Immature natural killer cell (primary cell): ENCODE results near the gene ADGRG1. TPM values are rescaled to one million over a fixed set of nuclear protein-coding genes. Genes with fewer than 3 reads are reported as not detected.
A peak's percentile ranks its signal among the peaks of the same experiment; 100 is the strongest.

ENCODE experiments used
- DNase-seq, 3 donors: peaks; one replicate each; pipeline ENCODE4 v3.0.0; 2022; ENCODE audit warnings: mixed read lengths in 1 of 3
- H3K27ac Mint-ChIP-seq, 6 donors: one replicate each; pipeline ENCODE4 v1.8.0; 2020; ENCODE audit warnings: mixed read lengths in 6 of 6, mild to moderate bottlenecking in 5 of 6, inconsistent platforms in 4 of 6, moderate library complexity in 3 of 6
- H3K27me3 Mint-ChIP-seq, 3 donors: one replicate each; pipeline ENCODE4 v1.8.0; 2020 to 2021; ENCODE audit warnings: low read depth in 3 of 3, mild to moderate bottlenecking in 3 of 3, mixed read lengths in 3 of 3, moderate library complexity in 3 of 3, inconsistent platforms in 1 of 3
- H3K36me3 Mint-ChIP-seq, 3 donors: one replicate each; pipeline ENCODE4 v1.8.0; 2020; ENCODE audit warnings: mixed read lengths in 3 of 3, inconsistent platforms in 2 of 3, mild to moderate bottlenecking in 2 of 3
- H3K4me1 Mint-ChIP-seq, 2 donors: one replicate each; pipeline ENCODE4 v1.8.0; 2020; ENCODE audit warnings: inconsistent platforms in 2 of 2, mild to moderate bottlenecking in 2 of 2, mixed read lengths in 2 of 2, moderate library complexity in 1 of 2
- H3K4me3 Mint-ChIP-seq, 5 donors: one replicate each; pipeline ENCODE4 v1.8.0; 2020; ENCODE audit warnings: mild to moderate bottlenecking in 5 of 5, mixed read lengths in 5 of 5, inconsistent platforms in 3 of 5, moderate library complexity in 3 of 5
- H3K9me3 Mint-ChIP-seq, 6 donors: one replicate each; pipeline ENCODE4 v1.8.0; 2020; ENCODE audit warnings: mild to moderate bottlenecking in 6 of 6, mixed read lengths in 6 of 6, inconsistent platforms in 4 of 6, moderate library complexity in 3 of 6
- polyA plus RNA-seq, 3 donors: library from polyadenylated mRNA; unstranded; fragments of 300-500 nt; fragmentation: Illumina TruSeq; gene quantifications; one replicate each; pipeline ENCODE4 v1.2.3, GENCODE V29; 2021

Gene ADGRG1
- polyA plus RNA-seq, 3 donors from 2014 or later, result 218 to 784 (median 395) TPM

DNA sequence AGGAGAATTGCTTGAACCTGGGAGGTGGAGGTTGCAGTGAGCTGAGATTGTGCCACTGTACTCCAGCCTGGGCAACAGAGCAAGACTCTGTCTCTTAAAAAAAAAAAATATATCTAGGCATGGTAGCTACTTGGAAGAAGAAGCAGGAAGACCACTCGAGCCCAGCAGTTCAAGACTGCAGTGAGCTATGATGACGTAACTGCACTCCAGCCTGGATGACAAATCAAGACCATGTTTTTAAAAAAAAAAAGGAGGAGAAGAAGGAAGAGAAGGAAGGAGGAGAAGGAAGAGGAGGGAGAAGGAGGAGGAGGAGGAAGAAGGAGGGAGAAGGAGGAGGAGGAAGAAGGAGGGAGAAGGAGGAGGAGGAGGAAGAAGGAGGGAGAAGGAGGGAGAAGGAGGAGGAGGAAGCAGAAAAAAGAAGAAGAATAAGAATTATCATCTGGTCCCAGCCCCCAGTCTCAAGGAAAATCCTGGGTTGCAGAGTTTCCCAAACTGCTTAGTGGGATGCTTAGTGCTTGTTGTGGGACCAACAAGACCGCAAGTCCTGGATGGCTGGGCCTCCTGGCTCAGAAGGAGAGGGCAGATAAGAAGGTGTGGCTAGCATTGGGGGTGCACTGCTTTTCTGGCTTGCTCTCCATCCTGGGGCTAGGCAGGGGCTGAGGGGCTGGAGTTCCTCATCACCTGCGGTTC is 62.5 kb downstream of the ADGRG1 start:
- peak overlapping the region in 2 of 6 donors; percentile 40 to 83 for H3K27ac Mint-ChIP-seq
- no peaks in the 10 kb centered on the region for H3K9me3 Mint-ChIP-seq
- DNase-seq, result no peak
- H3K27me3 Mint-ChIP-seq, result peaks cover 0 to 9% (median 2%) of the 10 kb centered on the region in 3 donors
- H3K4me1 Mint-ChIP-seq, result peaks cover 19 to 21% of the 10 kb centered on the region in 2 donors
- no peaks in the 10 kb centered on the region for H3K36me3 Mint-ChIP-seq
- H3K4me3 Mint-ChIP-seq, result peak overlapping the region in 1 of 5 donors; percentile 35

DNA sequence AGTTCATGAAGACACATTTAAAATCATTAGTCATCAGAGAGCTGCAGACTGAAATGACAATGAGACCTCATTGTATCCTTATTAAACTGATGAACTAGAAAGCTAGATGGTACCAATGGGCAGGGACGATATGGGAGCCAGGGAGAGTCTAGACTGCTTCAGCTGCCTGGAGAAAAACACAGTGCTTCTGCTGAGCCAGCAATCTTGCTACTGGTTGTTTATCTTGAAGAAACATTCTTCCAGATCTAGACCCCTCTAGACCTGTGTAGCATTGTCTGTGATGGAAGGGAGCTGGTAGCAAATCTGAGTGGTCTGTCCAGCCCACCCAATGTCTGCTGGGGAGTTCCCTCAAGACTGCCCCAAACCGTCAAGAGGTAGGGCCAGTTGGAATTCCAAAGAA is 64.2 kb downstream of the ADGRG1 start:
- Mint-ChIP-seq H3K27ac (no peak overlapping the region), H3K4me3 (no peak overlapping the region), H3K36me3 (no peaks in the 10 kb centered on the region), H3K4me1 (peaks cover 19 to 21% of the 10 kb centered on the region in 2 donors), H3K27me3 (peaks cover 0 to 9% (median 2%) of the 10 kb centered on the region in 3 donors), H3K9me3 (no peaks in the 10 kb centered on the region)
- no peak for DNase-seq

DNA sequence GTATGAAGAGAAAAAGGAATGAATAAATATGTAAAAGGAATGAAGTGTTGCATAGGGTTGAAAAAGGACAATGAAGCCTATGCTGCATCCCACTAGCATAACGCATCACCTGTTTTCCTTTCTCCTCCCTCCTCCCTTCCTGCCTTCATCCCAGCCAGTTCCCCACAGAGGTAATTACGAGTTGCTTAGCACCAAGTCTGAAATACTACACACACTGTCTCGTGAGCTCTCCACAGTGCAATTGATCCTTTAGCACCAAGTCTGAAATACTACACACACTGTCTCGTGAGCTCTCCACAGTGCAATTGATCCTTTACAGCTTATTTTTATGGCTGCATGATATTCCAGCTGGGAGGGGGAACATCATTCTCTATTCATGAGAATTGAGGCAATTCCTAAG is 65.1 kb downstream of the ADGRG1 start:
- Mint-ChIP-seq H3K9me3 (no peaks in the 10 kb centered on the region), H3K27me3 (peaks cover 0 to 9% (median 2%) of the 10 kb centered on the region in 3 donors), H3K36me3 (no peaks in the 10 kb centered on the region), H3K27ac (no peak overlapping the region), H3K4me1 (peaks cover 19 to 21% of the 10 kb centered on the region in 2 donors), H3K4me3 (no peak overlapping the region)
- DNase-seq, result no peak

DNA sequence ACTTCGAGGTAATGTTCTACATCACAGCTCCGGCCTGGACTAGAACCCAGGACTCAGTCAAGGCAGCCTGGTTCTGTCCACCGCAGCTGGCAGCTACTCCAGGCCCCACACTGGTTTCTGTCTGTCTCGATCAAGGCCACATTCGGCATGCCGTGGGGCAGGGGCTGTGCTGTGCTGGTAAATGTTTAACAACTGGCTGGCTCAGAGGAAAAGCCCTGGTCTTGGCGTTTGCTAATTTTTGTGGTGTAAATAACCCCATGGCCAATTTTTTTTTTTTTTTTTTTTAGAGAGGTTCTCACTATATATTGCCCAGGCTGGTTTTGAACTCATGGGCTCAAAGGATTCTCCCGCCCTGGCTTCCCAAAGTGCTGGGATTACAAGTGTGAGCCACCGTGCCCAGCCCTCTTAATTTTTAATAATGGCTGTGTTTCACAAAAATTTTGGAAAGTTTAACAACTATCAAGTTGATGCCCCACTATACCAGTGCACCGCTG is 65.8 kb downstream of the ADGRG1 start:
- no peak for DNase-seq
- H3K9me3 Mint-ChIP-seq, result no peaks in the 10 kb centered on the region

DNA sequence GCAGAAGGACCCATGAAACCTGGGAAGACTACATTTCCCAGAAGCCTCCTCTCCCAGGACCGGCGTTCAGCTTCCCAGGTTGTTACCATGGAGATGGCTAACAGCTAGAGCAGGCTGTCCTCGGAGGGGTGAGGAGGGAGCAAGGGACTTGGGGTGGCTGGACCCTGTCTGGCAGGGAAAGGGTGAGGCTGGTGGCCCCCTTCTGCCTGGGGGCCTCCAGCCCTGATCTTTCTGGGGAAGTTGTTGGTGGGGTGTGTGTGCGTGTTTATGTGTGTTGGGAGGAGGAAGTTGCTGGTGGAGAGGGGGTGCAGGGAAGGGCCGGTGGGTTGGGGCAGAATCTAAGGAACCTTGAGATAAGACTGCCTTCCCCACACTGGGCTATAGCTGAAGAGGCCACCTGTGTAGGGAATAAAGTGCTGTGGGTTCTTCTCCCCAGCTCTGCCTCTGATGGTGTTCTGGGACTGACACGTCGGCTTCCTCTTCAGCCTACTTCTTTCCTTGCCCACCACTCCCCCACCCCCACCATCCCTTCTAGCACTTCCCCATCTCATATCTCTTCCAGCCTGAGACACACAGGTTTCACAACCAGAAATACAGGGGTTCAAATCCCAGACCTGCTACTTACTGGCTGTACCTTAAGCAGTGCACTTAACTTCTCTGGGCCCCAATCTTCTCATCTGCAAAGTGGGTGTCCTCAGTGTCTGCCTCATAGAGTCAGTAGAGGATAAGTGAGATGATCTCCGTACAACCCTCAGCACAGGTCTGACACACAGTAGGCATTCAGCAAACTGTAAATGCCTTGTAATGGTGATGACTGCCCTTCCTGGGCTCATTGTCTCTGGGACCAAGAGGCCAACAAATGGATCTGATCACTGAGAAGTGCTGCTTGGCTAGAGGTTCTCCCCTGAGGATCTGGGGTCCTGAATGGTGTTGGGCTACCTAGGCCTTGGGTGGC is 66.6 kb downstream of the ADGRG1 start, which contains the start of gene DRC7:
Gene DRC7, plus strand, starts transcription at position 82 of the 955 bp plus-strand sequence. CDS start 3,144 bp downstream, outside the sequence.
- DNase-seq, result no peak
- H3K4me1 Mint-ChIP-seq, result peaks cover 9 to 11% of the 10 kb centered on the region in 2 donors
- H3K36me3 Mint-ChIP-seq, result no peaks in the 10 kb centered on the region
- no peaks in the 10 kb centered on the region for H3K9me3 Mint-ChIP-seq
- peaks cover 0 to 3% (median 2%) of the 10 kb centered on the region in 3 donors for H3K27me3 Mint-ChIP-seq
- no peak within 1 kb of the TSS for H3K4me3 Mint-ChIP-seq
- peak within 1 kb of the TSS in 3 of 6 donors; percentile 16 to 58 (median 49) for H3K27ac Mint-ChIP-seq

More for the DNA sequence above, 65.8 kb downstream of the ADGRG1 start:
- Mint-ChIP-seq H3K4me3 (no peak overlapping the region), H3K36me3 (no peaks in the 10 kb centered on the region), H3K27me3 (peaks cover 0 to 7% (median 2%) of the 10 kb centered on the region in 3 donors), H3K27ac (no peak overlapping the region), H3K4me1 (peaks cover 16 to 18% of the 10 kb centered on the region in 2 donors)

DNA sequence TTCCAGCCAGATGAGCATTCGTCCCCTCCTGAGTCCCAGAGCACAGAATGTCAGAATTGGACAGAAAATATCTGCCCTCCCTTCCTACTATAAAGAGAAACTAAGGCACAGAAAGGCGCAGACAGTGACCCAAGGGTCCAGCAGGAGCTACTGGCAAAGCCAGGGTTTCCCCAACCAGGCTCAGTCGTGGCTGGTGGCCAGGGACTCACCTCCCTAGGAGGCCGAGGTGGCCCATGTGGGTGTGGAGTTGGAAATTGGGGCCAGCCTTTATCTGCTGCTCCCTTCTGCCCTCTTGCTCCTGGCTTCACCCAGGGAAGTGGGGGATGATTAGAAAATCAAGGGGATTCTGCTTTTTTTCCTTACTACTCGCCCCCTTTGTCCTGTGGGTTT is 67.2 kb downstream of the ADGRG1 start:
- Mint-ChIP-seq H3K4me3 (no peak overlapping the region), H3K9me3 (no peaks in the 10 kb centered on the region), H3K36me3 (no peaks in the 10 kb centered on the region), H3K4me1 (peaks cover 2 to 5% of the 10 kb centered on the region in 2 donors), H3K27ac (peak overlapping the region in 1 of 6 donors; percentile 16), H3K27me3 (peaks cover 0 to 3% (median 2%) of the 10 kb centered on the region in 3 donors)
- no peak for DNase-seq

DNA sequence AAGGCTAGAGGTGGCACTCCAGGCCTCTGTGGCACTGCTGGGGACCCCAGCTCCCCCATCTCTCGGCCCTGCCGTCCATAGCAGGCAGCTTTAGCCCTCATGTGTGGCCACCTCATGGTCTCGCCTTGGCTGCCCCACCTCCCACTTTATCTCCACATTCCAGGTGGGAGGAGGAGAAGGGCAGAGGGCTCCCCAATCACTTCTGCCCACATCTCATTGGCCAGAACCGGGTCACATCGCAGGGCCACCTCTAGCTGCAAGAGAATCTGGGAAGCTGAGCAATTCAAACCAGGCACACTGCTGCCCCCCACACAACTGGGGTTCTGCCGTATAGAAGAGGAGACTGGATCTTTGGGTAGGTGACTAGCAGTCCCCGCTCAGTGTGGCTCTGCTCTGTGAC is 67.8 kb downstream of the ADGRG1 start:
- Mint-ChIP-seq H3K27ac (no peak overlapping the region), H3K4me3 (no peak overlapping the region), H3K27me3 (peaks cover 0 to 3% (median 2%) of the 10 kb centered on the region in 3 donors), H3K36me3 (no peaks in the 10 kb centered on the region), H3K9me3 (no peaks in the 10 kb centered on the region), H3K4me1 (peaks cover 0 to 3% of the 10 kb centered on the region in 2 donors)
- DNase-seq, result no peak

DNA sequence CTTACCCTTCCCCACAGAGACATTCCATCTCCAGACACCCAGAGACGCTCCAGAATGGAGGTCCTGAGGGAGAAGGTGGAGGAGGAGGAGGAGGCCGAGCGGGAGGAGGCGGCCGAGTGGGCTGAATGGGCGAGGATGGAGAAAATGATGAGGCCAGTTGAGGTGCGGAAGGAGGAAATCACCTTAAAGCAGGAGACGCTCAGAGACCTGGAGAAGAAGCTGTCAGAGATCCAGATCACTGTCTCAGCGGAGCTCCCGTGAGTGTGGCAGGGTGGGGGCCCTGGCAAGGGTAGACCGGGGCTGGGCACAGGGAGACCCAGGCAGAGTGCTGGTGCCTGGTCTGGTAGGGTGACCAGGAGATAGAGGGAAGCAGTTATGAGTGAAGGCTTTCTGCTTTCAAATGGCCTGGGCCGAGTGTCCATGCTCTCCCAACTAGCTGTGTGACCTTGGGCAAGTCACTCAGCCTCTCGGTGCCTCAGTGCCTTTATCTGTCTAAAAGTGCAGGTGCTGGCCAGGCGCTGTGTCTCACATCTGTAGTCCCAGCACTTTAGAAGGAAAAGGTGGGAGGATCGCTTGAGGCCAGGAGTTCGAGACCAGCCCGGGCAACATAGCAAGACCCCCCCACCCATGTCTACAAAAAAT is 69.6 kb downstream of the ADGRG1 start:
- H3K36me3 Mint-ChIP-seq, result no peaks in the 10 kb centered on the region
- H3K27ac Mint-ChIP-seq, result no peak overlapping the region
- peaks cover 0 to 2% of the 10 kb centered on the region in 2 donors for H3K4me1 Mint-ChIP-seq
- no peaks in the 10 kb centered on the region for H3K9me3 Mint-ChIP-seq
- DNase-seq, result no peak
- peaks cover 0 to 2% (median 0%) of the 10 kb centered on the region in 3 donors for H3K27me3 Mint-ChIP-seq
- no peak overlapping the region for H3K4me3 Mint-ChIP-seq

DNA sequence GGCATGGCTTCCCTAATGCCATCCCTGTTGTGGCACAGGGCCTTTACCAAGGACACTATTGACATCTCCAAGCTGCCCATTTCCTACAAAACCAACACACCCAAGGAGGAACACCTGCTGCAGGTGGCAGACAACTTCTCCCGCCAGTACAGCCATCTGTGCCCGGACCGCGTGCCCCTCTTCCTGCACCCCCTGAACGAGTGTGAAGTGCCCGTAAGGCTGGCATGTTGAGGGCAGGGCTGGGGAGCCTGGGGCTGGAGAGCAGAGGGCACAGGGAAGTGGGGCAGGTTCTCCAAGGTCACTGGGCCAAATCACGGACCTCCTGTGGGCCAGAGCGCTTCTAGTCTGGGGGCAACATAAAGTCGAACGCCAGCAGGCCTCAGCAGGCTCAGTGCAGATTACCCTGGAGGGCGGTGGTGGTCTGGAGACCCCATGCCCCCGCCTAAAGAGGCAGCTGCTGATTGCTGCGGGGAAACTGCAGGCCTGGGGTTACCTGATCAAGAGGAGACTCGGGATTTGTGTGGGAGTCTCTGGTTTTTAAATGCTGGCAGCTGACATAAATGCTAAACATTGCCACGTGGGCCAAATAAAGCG is 70.5 kb downstream of the ADGRG1 start:
- no peaks in the 10 kb centered on the region for H3K9me3 Mint-ChIP-seq
- H3K4me1 Mint-ChIP-seq, result peaks cover 0 to 2% of the 10 kb centered on the region in 2 donors
- H3K27me3 Mint-ChIP-seq, result peaks cover 0 to 2% (median 0%) of the 10 kb centered on the region in 3 donors
- H3K36me3 Mint-ChIP-seq, result no peaks in the 10 kb centered on the region
- DNase-seq, result no peak
- no peak overlapping the region for H3K4me3 Mint-ChIP-seq
- H3K27ac Mint-ChIP-seq, result peak overlapping the region in 1 of 6 donors; percentile 30

DNA sequence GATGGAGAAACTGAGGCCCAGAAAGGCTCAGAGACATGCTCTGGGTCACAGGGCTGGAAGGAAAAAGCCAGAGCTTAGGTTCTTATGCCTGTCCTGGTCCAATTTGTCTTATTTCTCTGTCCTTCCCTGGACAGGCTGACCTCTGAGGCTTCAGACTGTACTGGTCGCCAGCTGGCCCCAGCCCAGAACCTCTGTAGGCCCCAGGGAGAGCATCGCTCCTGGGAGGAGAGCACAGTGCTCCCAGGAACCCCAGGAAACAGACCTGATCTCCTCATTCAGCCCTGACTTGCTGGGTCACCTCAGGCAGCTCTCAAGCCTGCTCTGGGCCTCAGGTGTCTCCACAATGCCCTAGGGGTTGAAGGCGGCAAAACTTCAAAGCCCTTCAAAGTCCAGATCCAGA is 71.1 kb downstream of the ADGRG1 start:
- Mint-ChIP-seq H3K36me3 (no peaks in the 10 kb centered on the region), H3K9me3 (no peaks in the 10 kb centered on the region)

DNA sequence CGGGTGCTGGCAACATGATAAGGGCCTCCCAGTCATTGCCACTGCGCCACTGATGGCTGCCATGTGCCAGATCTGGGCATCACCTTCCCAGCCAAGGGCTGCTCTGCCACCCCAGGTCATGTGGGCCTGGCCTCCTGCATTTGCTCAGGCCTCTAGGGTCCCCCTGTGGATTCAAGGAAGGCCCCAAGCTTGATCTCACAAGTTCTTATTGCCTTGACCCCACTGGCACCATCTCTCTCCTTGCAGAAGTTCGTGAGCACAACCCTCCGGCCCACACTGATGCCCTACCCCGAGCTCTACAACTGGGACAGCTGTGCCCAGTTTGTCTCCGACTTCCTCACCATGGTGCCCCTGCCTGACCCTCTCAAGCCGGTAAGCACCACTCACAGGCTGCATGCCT is 71.5 kb downstream of the ADGRG1 start:
- no peak overlapping the region for H3K27ac Mint-ChIP-seq
- DNase-seq, result no peak
- H3K27me3 Mint-ChIP-seq, result peaks cover 0 to 2% (median 0%) of the 10 kb centered on the region in 3 donors
- no peaks in the 10 kb centered on the region for H3K36me3 Mint-ChIP-seq
- H3K4me1 Mint-ChIP-seq, result no peaks in the 10 kb centered on the region
- no peaks in the 10 kb centered on the region for H3K9me3 Mint-ChIP-seq
- H3K4me3 Mint-ChIP-seq, result no peak overlapping the region

More for the DNA sequence above, 71.1 kb downstream of the ADGRG1 start:
- no peak for DNase-seq
- no peak overlapping the region for H3K4me3 Mint-ChIP-seq
- peaks cover 0 to 2% (median 0%) of the 10 kb centered on the region in 3 donors for H3K27me3 Mint-ChIP-seq
- H3K27ac Mint-ChIP-seq, result no peak overlapping the region
- H3K4me1 Mint-ChIP-seq, result peaks cover 0 to 2% of the 10 kb centered on the region in 2 donors

DNA sequence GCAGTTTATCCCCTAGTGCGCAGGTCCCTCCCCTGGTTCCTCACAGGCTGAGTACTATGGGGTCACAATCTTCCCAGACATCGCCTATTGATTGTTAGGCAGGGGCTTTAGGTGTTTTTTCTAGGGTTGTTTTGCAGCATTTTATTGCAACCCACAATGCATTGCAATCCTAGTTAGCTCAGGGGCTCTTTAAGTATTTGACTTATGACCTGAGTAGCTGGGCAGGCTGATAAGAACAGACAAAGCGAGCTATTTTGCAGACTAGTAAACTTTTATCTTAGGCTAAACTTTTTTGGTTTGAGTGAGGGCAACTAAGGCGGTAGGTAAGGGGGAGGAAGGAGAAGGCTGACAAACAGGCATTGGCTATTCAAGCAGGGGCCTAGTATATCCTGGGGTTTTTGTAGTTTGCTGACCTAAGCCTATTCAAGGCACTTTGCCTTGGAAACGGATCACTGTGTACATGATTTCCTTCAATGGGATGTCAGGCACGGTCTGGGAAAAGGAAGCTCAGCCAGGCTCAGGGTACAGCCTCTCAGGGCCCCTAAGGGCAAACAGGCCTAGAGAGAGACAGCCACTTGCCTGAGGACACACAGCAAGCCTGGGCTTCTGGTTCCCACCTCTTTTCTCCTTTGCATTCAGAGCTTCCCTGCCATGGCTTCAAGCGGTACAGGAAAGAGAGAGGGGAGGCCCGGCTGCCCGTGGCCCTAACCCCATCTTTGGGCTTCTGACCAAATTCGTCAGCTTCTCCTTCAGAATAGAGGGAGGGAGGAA is 72.5 kb downstream of the ADGRG1 start:
- no peak for DNase-seq
- peak overlapping the region in 1 of 6 donors; percentile 14 for H3K27ac Mint-ChIP-seq
- no peaks in the 10 kb centered on the region for H3K4me1 Mint-ChIP-seq
- H3K27me3 Mint-ChIP-seq, result no peaks in the 10 kb centered on the region
- H3K4me3 Mint-ChIP-seq, result no peak overlapping the region
- H3K36me3 Mint-ChIP-seq, result no peaks in the 10 kb centered on the region
- H3K9me3 Mint-ChIP-seq, result no peaks in the 10 kb centered on the region
